HEK293 (cell line): ENCODE measurements around the gene IFRD2.

ENCODE experiments used
- CTCF ChIA-PET: fragments of 350-600 bp; formaldehyde crosslinking; extraction: SDS; loops from one replicate; lab custom pipeline; 2021; ENCODE audit warnings: antibody characterized with exemption; lab: Yijun Ruan, JAX
- POLR2A ChIA-PET: fragments of 300-600 bp; formaldehyde crosslinking; extraction: SDS; loops from one replicate; lab custom pipeline; 2020; ENCODE audit warnings: antibody characterized with exemption, inconsistent platforms; lab: Yijun Ruan, JAX
- H3K27ac ChIP-seq: fragments of 200-500 bp; sonication (Bioruptor generic); 2 replicates; pipeline ENCODE4 v1.5.1; 2014; ENCODE audit warnings: low read depth, low read length, control low read depth, inconsistent platforms; ENCODE audit errors: extremely low read depth
- H3K36me3 ChIP-seq, 2 experiments: fragments of 200-500 bp in 1 of 2; sonication (Bioruptor generic) in 1 of 2; 1 replicate in 1 of 2; 2 replicates in 1 of 2; pipeline ENCODE4 v1.5.1; 2014 to 2017; ENCODE audit warnings: inconsistent platforms in 2 of 2, low read length in 2 of 2; ENCODE audit not compliant: control insufficient read depth in 2 of 2, insufficient read depth in 1 of 2
- H3K4me1 ChIP-seq: fragments of 200-500 bp; sonication (Bioruptor generic); 2 replicates; pipeline ENCODE4 v1.5.1; 2014; ENCODE audit warnings: mild to moderate bottlenecking, low read length, inconsistent platforms; ENCODE audit not compliant: control insufficient read depth, insufficient read depth
- H3K4me3 ChIP-seq: 2 replicates; pipeline ENCODE4 v1.5.1; 2011; ENCODE audit warnings: low read depth, mild to moderate bottlenecking, control low read depth, low read length, moderate library complexity
- H3K9me3 ChIP-seq: fragments of 200-500 bp; sonication (Bioruptor generic); 2 replicates; pipeline ENCODE4 v1.5.1; 2014; ENCODE audit warnings: low read depth, low read length, inconsistent platforms; ENCODE audit not compliant: control insufficient read depth, insufficient read depth
- GLI4 ChIP-seq: fragments of 450-650 bp; formaldehyde crosslinking; IDR thresholded peaks from 2 replicates; pipeline ENCODE4 v1.5.1; 2016; ENCODE audit warnings: missing biosample characterization, missing genetic modification characterization
- GLIS1 ChIP-seq: fragments of 450-650 bp; formaldehyde crosslinking; IDR thresholded peaks from 2 replicates; pipeline ENCODE4 v1.5.1; 2016; ENCODE audit warnings: missing biosample characterization, missing genetic modification characterization
- GLIS2 ChIP-seq: fragments of 450-650 bp; formaldehyde crosslinking; IDR thresholded peaks from 2 replicates; pipeline ENCODE4 v1.5.1; 2016; ENCODE audit warnings: missing biosample characterization, missing genetic modification characterization
- OSR2 ChIP-seq: fragments of 450-650 bp; formaldehyde crosslinking; IDR thresholded peaks from 2 replicates; pipeline ENCODE4 v1.5.1; 2016; ENCODE audit warnings: missing biosample characterization, missing genetic modification characterization
- SCRT1 ChIP-seq: fragments of 450-650 bp; formaldehyde crosslinking; IDR thresholded peaks from 2 replicates; pipeline ENCODE4 v1.5.1; 2016; ENCODE audit warnings: missing biosample characterization, missing genetic modification characterization, borderline replicate concordance
- ZBTB8A ChIP-seq: fragments of 450-650 bp; formaldehyde crosslinking; IDR thresholded peaks from 2 replicates; pipeline ENCODE4 v1.5.1; 2016; ENCODE audit warnings: missing biosample characterization, missing genetic modification characterization
- ZIC2 ChIP-seq: fragments of 450-650 bp; formaldehyde crosslinking; IDR thresholded peaks from 2 replicates; pipeline ENCODE4 v1.5.1; 2016; ENCODE audit warnings: missing biosample characterization, missing genetic modification characterization
- ZNF202 ChIP-seq: fragments of 450-650 bp; formaldehyde crosslinking; IDR thresholded peaks from 2 replicates; pipeline ENCODE4 v1.5.1; 2016; ENCODE audit warnings: missing biosample characterization, missing genetic modification characterization, borderline replicate concordance
- ZNF248 ChIP-seq: fragments of 450-650 bp; formaldehyde crosslinking; IDR thresholded peaks from 2 replicates; pipeline ENCODE4 v1.5.1; 2017; ENCODE audit warnings: missing biosample characterization, missing genetic modification characterization
- ZNF335 ChIP-seq: fragments of 450-650 bp; formaldehyde crosslinking; conservative IDR thresholded peaks from 2 replicates; pipeline ENCODE4 v1.5.1; 2016; ENCODE audit warnings: missing biosample characterization, missing genetic modification characterization
- ZNF423 ChIP-seq: fragments of 450-650 bp; formaldehyde crosslinking; IDR thresholded peaks from 2 replicates; pipeline ENCODE4 v1.5.1; 2016; ENCODE audit warnings: missing biosample characterization, missing genetic modification characterization
- ZNF549 ChIP-seq: fragments of 450-650 bp; IDR thresholded peaks from 2 replicates; pipeline ENCODE4 v1.5.1; 2018; ENCODE audit warnings: missing biosample characterization, missing genetic modification characterization, mild to moderate bottlenecking, inconsistent platforms, moderate library complexity
- ZNF629 ChIP-seq: fragments of 450-650 bp; formaldehyde crosslinking; IDR thresholded peaks from 2 replicates; pipeline ENCODE4 v1.5.1; 2017; ENCODE audit warnings: missing biosample characterization, missing genetic modification characterization
- ZNF664 ChIP-seq: fragments of 450-650 bp; formaldehyde crosslinking; IDR thresholded peaks from 2 replicates; pipeline ENCODE4 v1.5.1; 2016; ENCODE audit warnings: missing biosample characterization, missing genetic modification characterization
- ZNF677 ChIP-seq: fragments of 450-650 bp; IDR thresholded peaks from 2 replicates; pipeline ENCODE4 v1.5.0; 2018; ENCODE audit warnings: missing biosample characterization, mild to moderate bottlenecking, missing genetic modification characterization, moderate library complexity
- ZNF776 ChIP-seq: fragments of 450-650 bp; formaldehyde crosslinking; IDR thresholded peaks from 2 replicates; pipeline ENCODE4 v1.5.0; 2017; ENCODE audit warnings: missing biosample characterization, missing genetic modification characterization, borderline replicate concordance
- ZSCAN30 ChIP-seq: fragments of 450-650 bp; IDR thresholded peaks from 2 replicates; pipeline ENCODE4 v1.5.1; 2018; ENCODE audit warnings: missing biosample characterization, mild to moderate bottlenecking, missing genetic modification characterization, moderate library complexity
- TF ChIP-seq, protein P1 (sequence below): fragments of 450-650 bp; formaldehyde crosslinking; IDR thresholded peaks from 2 replicates; pipeline ENCODE4 v1.5.1; 2016; ENCODE audit warnings: missing biosample characterization, missing genetic modification characterization
- TF ChIP-seq, protein P2 (sequence below): fragments of 450-650 bp; formaldehyde crosslinking; IDR thresholded peaks from 2 replicates; pipeline ENCODE4 v1.5.1; 2017; ENCODE audit warnings: missing biosample characterization, missing genetic modification characterization
- TF ChIP-seq, protein P3 (sequence below): fragments of 450-650 bp; formaldehyde crosslinking; IDR thresholded peaks from 2 replicates; pipeline ENCODE4 v1.5.1; 2016; ENCODE audit warnings: missing biosample characterization, missing genetic modification characterization
- TF ChIP-seq, protein P4 (sequence below): fragments of 450-650 bp; formaldehyde crosslinking; IDR thresholded peaks from 2 replicates; pipeline ENCODE4 v1.5.1; 2016; ENCODE audit warnings: missing biosample characterization, missing genetic modification characterization, low read depth

Gene IFRD2

DNA sequence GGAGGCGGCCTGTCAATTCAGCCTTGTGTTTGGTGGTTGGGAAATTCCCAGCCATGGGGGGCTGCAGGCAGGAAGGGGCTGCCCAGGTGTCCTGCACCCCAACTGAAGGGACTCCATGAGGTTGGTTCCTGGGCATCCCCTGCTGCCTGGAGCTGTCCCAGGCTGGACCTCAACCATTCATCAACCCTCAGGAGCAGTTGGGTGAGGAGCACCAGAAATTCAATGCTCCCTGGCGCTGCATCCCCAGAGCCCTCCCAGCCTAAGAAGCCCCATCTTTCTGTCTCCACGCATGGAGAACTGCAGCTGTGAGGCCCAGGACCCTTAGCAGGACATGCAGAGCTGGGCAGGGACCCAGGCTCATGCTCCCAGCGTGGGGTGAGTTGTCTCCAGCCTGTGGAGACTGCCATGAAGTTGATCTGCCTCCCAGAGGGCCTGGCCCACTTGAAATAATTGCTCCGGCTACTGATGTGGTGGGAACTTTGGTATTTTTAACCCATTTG lies 31.2 kb downstream of the IFRD2 start:
- TF ChIP-seq ZNF664 (tag by site-specific recombination) (no peak), ZNF335 (tag by site-specific recombination) (no peak), ZNF677 (tag by site-specific recombination) (no peak), ZNF629 (tag by site-specific recombination) (no peak), GLIS2 (peak; percentile 27; the same call in 1 of the 2 replicates), OSR2 (0 out of 2 replicates have a peak, but pooled peaks have one; percentile 42), ZIC2 (peak; percentile 90), GLIS1 (tag by site-specific recombination) (peak; percentile 71; the same call in 1 of the 2 replicates)
- TF ChIP-seq, protein P1, sequence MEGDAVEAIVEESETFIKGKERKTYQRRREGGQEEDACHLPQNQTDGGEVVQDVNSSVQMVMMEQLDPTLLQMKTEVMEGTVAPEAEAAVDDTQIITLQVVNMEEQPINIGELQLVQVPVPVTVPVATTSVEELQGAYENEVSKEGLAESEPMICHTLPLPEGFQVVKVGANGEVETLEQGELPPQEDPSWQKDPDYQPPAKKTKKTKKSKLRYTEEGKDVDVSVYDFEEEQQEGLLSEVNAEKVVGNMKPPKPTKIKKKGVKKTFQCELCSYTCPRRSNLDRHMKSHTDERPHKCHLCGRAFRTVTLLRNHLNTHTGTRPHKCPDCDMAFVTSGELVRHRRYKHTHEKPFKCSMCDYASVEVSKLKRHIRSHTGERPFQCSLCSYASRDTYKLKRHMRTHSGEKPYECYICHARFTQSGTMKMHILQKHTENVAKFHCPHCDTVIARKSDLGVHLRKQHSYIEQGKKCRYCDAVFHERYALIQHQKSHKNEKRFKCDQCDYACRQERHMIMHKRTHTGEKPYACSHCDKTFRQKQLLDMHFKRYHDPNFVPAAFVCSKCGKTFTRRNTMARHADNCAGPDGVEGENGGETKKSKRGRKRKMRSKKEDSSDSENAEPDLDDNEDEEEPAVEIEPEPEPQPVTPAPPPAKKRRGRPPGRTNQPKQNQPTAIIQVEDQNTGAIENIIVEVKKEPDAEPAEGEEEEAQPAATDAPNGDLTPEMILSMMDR (tag by site-specific recombination), result no peak
- TF ChIP-seq, protein P2, sequence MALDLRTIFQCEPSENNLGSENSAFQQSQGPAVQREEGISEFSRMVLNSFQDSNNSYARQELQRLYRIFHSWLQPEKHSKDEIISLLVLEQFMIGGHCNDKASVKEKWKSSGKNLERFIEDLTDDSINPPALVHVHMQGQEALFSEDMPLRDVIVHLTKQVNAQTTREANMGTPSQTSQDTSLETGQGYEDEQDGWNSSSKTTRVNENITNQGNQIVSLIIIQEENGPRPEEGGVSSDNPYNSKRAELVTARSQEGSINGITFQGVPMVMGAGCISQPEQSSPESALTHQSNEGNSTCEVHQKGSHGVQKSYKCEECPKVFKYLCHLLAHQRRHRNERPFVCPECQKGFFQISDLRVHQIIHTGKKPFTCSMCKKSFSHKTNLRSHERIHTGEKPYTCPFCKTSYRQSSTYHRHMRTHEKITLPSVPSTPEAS (tag by site-specific recombination), result no peak
- TF ChIP-seq, all 188 proteins: peak for 4
- POLR2A ChIA-PET, result interaction anchor here (1.5 kb wide), 1 partner anchor 67 kb away, joined by 5 read pairs; the partner anchor contains the start of gene TUSC2
- peak overlapping the region; percentile 86; the same call in 1 of the 2 replicates for H3K27ac ChIP-seq
- CTCF ChIA-PET, result interaction anchor here (0.6 to 3.9 kb wide), 7 partner anchors 10 to 66 kb away, joined by 3 to 49 read pairs (median 6); no protein-coding TSS in a partner anchor
- H3K9me3 ChIP-seq, result no peaks in the 10 kb centered on the region
- H3K4me1 ChIP-seq, result peaks cover 3% of the 10 kb centered on the region; the same call in 1 of the 2 replicates
- no peak overlapping the region for H3K4me3 ChIP-seq
- peaks cover 5 to 24% of the 10 kb centered on the region in 2 experiments for H3K36me3 ChIP-seq

DNA sequence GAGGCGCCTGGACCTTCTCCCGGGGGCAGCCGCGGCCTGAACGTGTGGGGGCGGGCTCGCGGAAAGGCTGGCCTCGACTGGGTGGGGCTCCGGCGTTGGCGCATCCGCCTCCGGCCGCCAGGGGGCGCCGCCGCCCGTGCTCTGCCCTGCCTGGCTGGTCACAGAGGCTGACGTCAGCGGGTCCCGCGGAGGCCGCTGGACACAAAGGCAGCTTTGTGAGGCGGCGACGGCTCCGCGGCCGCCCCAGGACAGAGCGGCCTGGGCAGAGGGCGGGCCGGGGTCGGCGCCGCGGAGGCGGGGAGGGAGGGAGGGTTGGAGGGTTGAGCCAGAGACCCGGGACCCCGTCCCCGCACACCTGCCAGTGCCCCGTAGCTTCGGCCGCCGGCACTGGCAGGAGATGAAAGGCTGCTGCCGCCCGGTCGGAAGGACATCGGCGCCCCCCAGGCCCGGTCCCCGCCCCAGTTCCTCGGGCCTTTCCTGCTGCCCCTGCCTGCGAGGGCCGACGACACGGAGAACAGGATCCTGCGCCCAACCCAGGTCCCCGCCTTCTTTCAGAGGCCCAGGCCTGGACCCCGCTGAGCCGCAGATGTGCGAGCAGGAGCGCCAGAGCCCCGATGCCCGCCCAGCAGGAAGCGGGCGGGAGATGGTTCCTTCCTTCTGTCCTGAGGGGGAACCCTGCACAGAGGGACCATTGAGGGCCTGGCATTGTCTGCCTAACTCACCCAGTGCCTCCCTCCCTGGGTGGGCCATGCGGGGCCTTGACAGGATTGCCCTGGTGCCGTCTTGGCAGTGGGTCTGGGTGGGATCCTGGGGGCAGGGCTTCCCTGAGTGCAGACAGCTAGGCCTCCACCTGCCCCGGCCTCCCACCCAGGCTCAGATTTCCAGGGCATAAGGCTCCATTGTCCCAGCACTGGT lies 31.9 kb downstream of the IFRD2 start:
- Histone ChIP-seq H3K9me3 (no peaks in the 10 kb centered on the region), H3K27ac (peak overlapping the region; percentile 86), H3K36me3 (peaks cover 5 to 26% of the 10 kb centered on the region in 2 experiments), H3K4me1 (peaks cover 3% of the 10 kb centered on the region; the same call in 1 of the 2 replicates), H3K4me3 (peak overlapping the region; percentile 36)
- POLR2A ChIA-PET, result interaction anchor here (1.5 kb wide), 1 partner anchor 68 kb away, joined by 5 read pairs; the partner anchor contains the start of gene TUSC2
- CTCF ChIA-PET, result interaction anchor here (0.7 to 3.9 kb wide), 12 partner anchors 11 to 67 kb away, joined by 3 to 49 read pairs (median 4); partner anchors contain the start of gene HYAL2
- TF ChIP-seq ZBTB8A (tag by site-specific recombination) (peak; percentile 42; the same call in 1 of the 2 replicates), ZNF423 (tag by site-specific recombination) (0 out of 2 replicates have a peak, but pooled peaks have one; percentile 16), ZNF776 (tag by site-specific recombination) (no peak), ZSCAN30 (tag by site-specific recombination) (peak; percentile 95), SCRT1 (tag by site-specific recombination) (no peak), ZNF202 (tag by site-specific recombination) (no peak), ZNF549 (tag by site-specific recombination) (no peak), GLI4 (tag by site-specific recombination) (no peak), ZNF248 (tag by site-specific recombination) (no peak)
- TF ChIP-seq, protein P1 (tag by site-specific recombination), result peak; percentile 75; the same call in 1 of the 2 replicates
- TF ChIP-seq, protein P3, sequence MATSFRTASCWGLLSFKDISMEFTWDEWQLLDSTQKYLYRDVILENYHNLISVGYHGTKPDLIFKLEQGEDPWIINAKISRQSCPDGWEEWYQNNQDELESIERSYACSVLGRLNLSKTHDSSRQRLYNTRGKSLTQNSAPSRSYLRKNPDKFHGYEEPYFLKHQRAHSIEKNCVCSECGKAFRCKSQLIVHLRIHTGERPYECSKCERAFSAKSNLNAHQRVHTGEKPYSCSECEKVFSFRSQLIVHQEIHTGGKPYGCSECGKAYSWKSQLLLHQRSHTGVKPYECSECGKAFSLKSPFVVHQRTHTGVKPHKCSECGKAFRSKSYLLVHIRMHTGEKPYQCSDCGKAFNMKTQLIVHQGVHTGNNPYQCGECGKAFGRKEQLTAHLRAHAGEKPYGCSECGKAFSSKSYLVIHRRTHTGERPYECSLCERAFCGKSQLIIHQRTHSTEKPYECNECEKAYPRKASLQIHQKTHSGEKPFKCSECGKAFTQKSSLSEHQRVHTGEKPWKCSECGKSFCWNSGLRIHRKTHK (tag by site-specific recombination), result no peak
- TF ChIP-seq, protein P4, sequence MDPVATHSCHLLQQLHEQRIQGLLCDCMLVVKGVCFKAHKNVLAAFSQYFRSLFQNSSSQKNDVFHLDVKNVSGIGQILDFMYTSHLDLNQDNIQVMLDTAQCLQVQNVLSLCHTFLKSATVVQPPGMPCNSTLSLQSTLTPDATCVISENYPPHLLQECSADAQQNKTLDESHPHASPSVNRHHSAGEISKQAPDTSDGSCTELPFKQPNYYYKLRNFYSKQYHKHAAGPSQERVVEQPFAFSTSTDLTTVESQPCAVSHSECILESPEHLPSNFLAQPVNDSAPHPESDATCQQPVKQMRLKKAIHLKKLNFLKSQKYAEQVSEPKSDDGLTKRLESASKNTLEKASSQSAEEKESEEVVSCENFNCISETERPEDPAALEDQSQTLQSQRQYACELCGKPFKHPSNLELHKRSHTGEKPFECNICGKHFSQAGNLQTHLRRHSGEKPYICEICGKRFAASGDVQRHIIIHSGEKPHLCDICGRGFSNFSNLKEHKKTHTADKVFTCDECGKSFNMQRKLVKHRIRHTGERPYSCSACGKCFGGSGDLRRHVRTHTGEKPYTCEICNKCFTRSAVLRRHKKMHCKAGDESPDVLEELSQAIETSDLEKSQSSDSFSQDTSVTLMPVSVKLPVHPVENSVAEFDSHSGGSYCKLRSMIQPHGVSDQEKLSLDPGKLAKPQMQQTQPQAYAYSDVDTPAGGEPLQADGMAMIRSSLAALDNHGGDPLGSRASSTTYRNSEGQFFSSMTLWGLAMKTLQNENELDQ, result no peak
